ENCODE data around the gene MRTO4. TPM values are rescaled to one million over a fixed set of nuclear protein-coding genes. Genes with fewer than 3 reads are reported as not detected.
A peak's percentile ranks its signal among the peaks of the same experiment; 100 is the strongest.
"Not testable (repeated sequence)": the region's sequence is repeated elsewhere in the genome, so short reads cannot be mapped to it uniquely, and the experiment has no call there.

The MRTO4 gene
- total RNA-seq, 1 donor from 2014 or later, result 47.2 TPM

DNA sequence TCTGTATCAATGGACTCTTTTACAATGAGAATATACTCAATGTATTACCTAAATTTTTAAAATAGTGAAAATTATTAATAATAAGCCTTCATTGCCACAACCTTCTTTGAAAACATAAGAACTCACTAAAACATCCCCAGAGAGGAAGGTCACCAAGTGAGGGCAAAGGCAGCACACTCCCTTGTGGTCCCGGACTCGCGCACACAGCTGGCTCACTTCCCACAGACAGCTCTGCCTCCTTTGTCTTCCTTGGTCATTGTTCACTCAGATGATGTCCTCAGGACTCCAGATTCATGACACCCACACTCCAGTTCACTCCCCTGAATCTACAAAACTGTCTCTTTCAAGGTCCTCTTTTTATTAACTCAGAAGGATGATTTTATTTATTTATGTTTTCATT is 22.4 kb upstream of the MRTO4 start:
- no peak overlapping the region for H3K4me3 ChIP-seq (ENCODE audit: low read depth, low read length)
- TF ChIP-seq CTCF (conservative IDR thresholded peaks at IDR 0.05; ENCODE audit: low read depth, low read length), result no peak
- no peak for DNase-seq (ENCODE audit: low read depth)

DNA sequence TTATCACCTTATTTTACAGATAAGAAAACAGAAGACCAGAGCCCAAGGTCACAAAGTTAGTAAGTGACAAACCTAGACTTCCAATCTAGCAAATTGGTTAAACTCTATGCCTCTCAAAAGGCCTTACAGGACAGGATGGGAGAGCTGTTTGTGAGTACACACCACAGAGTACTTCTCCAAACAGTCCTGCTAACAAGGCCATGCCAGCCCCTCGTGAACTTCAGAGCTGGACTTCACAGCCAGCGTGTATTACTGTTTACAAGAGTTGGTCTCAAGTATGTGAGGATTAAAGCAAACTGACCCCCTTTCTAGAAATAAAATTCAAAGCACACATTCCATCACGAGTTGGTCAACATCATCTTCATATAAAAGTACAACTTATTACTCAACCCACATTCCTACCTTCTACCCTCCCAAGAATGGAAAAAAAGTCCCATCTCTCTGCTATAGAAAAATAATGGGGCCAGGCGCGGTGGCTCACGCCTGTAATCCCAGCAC is 21.7 kb upstream of the MRTO4 start:
- H3K4me3 ChIP-seq (ENCODE audit: low read depth, low read length), result no peak overlapping the region
- no peak for TF ChIP-seq CTCF (conservative IDR thresholded peaks at IDR 0.05; ENCODE audit: low read depth, low read length)
- DNase-seq (ENCODE audit: low read depth), result no peak

GRCh38 chr1:19231736-19232523 is 19.7 kb upstream of the MRTO4 start:
- not testable (repeated sequence) for DNase-seq (ENCODE audit: low read depth); H3K4me3 ChIP-seq (ENCODE audit: low read depth, low read length)

DNA sequence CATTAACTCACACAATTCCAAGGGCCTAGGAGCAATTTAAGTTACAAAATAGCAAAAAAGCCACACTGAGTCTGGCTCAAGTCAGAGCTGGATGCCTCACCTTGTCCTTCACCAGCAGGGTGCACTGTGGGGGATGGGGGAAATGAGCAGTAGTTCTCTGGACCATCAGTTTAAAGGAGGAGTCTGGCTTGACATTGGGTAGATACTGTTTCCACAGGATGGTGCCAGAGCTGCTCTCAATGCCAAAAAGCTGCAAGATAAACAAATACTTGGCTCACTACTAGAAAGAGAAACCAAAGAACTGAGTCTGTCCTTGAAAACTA is 19.1 kb upstream of the MRTO4 start:
- no peak for DNase-seq (ENCODE audit: low read depth)
- H3K4me3 ChIP-seq (ENCODE audit: low read depth, low read length), result no peak overlapping the region
- TF ChIP-seq CTCF (conservative IDR thresholded peaks at IDR 0.05; ENCODE audit: low read depth, low read length), result peak; percentile 34

DNA sequence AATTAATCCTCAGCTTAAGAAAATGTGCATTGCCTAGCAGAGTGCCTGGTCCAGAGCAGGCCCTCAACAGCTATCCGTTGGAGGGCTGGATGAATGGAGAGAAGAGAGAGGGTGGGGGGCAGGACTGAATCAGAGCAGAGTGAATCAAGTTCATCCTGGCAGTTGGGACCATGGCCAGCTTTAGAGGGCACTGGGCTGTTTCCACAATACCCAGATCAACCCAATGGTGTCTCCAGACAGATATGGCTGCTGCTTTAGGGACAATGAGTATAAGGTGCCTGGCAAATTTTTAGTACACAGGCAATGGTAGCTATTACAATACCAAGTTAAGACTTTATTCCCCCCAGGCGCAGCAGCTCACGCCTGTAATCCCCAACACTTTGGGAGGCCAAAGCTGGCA is 17.4 kb upstream of the MRTO4 start:
- no peak overlapping the region for H3K4me3 ChIP-seq (ENCODE audit: low read depth, low read length)
- DNase-seq (ENCODE audit: low read depth), result no peak
- no peak for TF ChIP-seq CTCF (conservative IDR thresholded peaks at IDR 0.05; ENCODE audit: low read depth, low read length)

- TF ChIP-seq CTCF (conservative IDR thresholded peaks at IDR 0.05; ENCODE audit: low read depth, low read length), result no peak
- no peak overlapping the region for H3K4me3 ChIP-seq (ENCODE audit: low read depth, low read length)
- no peak for DNase-seq (ENCODE audit: low read depth)
Observed at GRCh38 chr1:19239876-19240275, 11.7 kb upstream of the MRTO4 start.

GRCh38 chr1:19240673-19241538 is 10.7 kb upstream of the MRTO4 start:
- no peak for DNase-seq (ENCODE audit: low read depth)
- no peak overlapping the region for H3K4me3 ChIP-seq (ENCODE audit: low read depth, low read length)
- TF ChIP-seq CTCF (conservative IDR thresholded peaks at IDR 0.05; ENCODE audit: low read depth, low read length), result peak; percentile 92
